PC-3 (cell line): ENCODE results near the gene FGFR2. TPM values are rescaled to one million over a fixed set of nuclear protein-coding genes. Genes with fewer than 3 reads are reported as not detected.

Experiments used
- ATAC-seq: fragments of 200-7000 bp; cut with Tn5 transposase; 2 replicates; pipeline ENCODE4 v1.9.1; 2020; ENCODE audit warnings: mild to moderate bottlenecking, moderate library complexity
- BruUV-seq: library from RNA; stranded (reverse); fragments of 400-500 nt; replicated peaks from 2 replicates; lab custom pipeline; 2021; lab: Mats Ljungman, UMichigan
- CTCF ChIA-PET: fragments of 300-600 bp; sonication (Branson Sonifier 250); formaldehyde crosslinking; loops from one replicate; lab custom pipeline; 2022; ENCODE audit warnings: antibody characterized with exemption; lab: Charles Lee
- POLR2A ChIA-PET: fragments of 300-600 bp; sonication (Branson Sonifier 250); formaldehyde crosslinking; loops from one replicate; lab custom pipeline; 2022; ENCODE audit warnings: antibody characterized with exemption; ENCODE audit not compliant: unreplicated experiment; lab: Charles Lee
- DNase-seq: peaks from one replicate; pipeline ENCODE4 v3.0.0-alpha.2; 2015
- H2AFZ ChIP-seq: fragments of 300-600 bp; sonication (generic); 2 replicates; pipeline ENCODE4 v1.6.0; 2016; ENCODE audit warnings: antibody characterized with exemption, low read length
- H3F3A ChIP-seq: fragments of 300-600 bp; sonication (generic); one replicate; pipeline ENCODE4 v1.6.0; 2017; ENCODE audit warnings: antibody characterized with exemption, low read length, control low read depth, mild to moderate bottlenecking; ENCODE audit not compliant: unreplicated experiment
- H3K27ac ChIP-seq: fragments of 300-600 bp; sonication (generic); 2 replicates; pipeline ENCODE4 v1.5.1; 2016; ENCODE audit warnings: mild to moderate bottlenecking, low read length
- H3K27me3 ChIP-seq: fragments of 300-600 bp; sonication (generic); 2 replicates; pipeline ENCODE4 v1.6.1; 2016; ENCODE audit warnings: low read length, mixed read lengths
- H3K36me3 ChIP-seq: fragments of 300-600 bp; sonication (generic); 2 replicates; pipeline ENCODE4 v1.6.1; 2016; ENCODE audit warnings: low read depth, mixed run types, low read length, mixed read lengths
- H3K4me1 ChIP-seq: fragments of 300-600 bp; sonication (generic); 2 replicates; pipeline ENCODE4 v1.5.1; 2016; ENCODE audit warnings: low read length; ENCODE audit not compliant: insufficient read depth
- H3K4me2 ChIP-seq: fragments of 300-600 bp; sonication (generic); 2 replicates; pipeline ENCODE4 v1.6.0; 2016; ENCODE audit warnings: low read length
- H3K4me3 ChIP-seq: fragments of 300-600 bp; sonication (generic); 2 replicates; pipeline ENCODE4 v1.5.1; 2016; ENCODE audit warnings: mild to moderate bottlenecking, low read length, mixed read lengths
- H3K79me2 ChIP-seq: fragments of 300-600 bp; sonication (generic); 2 replicates; pipeline ENCODE4 v1.6.1; 2017; ENCODE audit warnings: low read length, mixed read lengths
- H3K9ac ChIP-seq: fragments of 300-600 bp; sonication (generic); 2 replicates; pipeline ENCODE4 v1.6.0; 2016; ENCODE audit warnings: mild to moderate bottlenecking, low read length
- H3K9me2 ChIP-seq: fragments of 300-600 bp; sonication (generic); replicated peaks from 2 replicates; pipeline ENCODE4 v1.6.1; 2016; ENCODE audit warnings: mixed run types, low read length, mixed read lengths
- H3K9me3 ChIP-seq: fragments of 300-600 bp; sonication (generic); 2 replicates; pipeline ENCODE4 v1.6.1; 2016; ENCODE audit warnings: low read length, mixed read lengths
- H4K20me1 ChIP-seq: fragments of 300-600 bp; sonication (generic); 2 replicates; pipeline ENCODE4 v1.6.1; 2016; ENCODE audit warnings: low read length, mixed read lengths
- EZH2 ChIP-seq: fragments of 300-600 bp; sonication (generic); IDR thresholded peaks from one replicate; pipeline ENCODE4 v1.6.1; 2017; ENCODE audit warnings: antibody characterized with exemption, mild to moderate bottlenecking, low read length; ENCODE audit not compliant: unreplicated experiment
- EZH2phosphoT487 ChIP-seq: fragments of 300-600 bp; sonication (generic); IDR thresholded peaks from 2 replicates; pipeline ENCODE4 v1.6.1; 2018; ENCODE audit warnings: mild to moderate bottlenecking, antibody characterized with exemption, low read length, borderline replicate concordance
- intact Hi-C: fragments of 100-400 bp; cut with micrococcal nuclease; formaldehyde crosslinking; loops from 2 replicates; pipeline ENCODE4 v1.9.0; 2023
- total RNA-seq: library from RNA; depleted of rRNA; stranded (reverse); fragments of >200 nt; gene quantifications from 2 replicates; pipeline ENCODE4 v1.2.3, GENCODE V29; 2014
- TF ChIP-seq, protein P1 (sequence below): fragments of 300-600 bp; sonication (generic); conservative IDR thresholded peaks from 2 replicates; pipeline ENCODE4 v1.5.1; 2017; ENCODE audit warnings: antibody characterized with exemption, low read depth, mild to moderate bottlenecking, low read length

FGFR2 gene
- total RNA-seq, 1 experiment from 2014 or later, result 0.36 TPM

DNA sequence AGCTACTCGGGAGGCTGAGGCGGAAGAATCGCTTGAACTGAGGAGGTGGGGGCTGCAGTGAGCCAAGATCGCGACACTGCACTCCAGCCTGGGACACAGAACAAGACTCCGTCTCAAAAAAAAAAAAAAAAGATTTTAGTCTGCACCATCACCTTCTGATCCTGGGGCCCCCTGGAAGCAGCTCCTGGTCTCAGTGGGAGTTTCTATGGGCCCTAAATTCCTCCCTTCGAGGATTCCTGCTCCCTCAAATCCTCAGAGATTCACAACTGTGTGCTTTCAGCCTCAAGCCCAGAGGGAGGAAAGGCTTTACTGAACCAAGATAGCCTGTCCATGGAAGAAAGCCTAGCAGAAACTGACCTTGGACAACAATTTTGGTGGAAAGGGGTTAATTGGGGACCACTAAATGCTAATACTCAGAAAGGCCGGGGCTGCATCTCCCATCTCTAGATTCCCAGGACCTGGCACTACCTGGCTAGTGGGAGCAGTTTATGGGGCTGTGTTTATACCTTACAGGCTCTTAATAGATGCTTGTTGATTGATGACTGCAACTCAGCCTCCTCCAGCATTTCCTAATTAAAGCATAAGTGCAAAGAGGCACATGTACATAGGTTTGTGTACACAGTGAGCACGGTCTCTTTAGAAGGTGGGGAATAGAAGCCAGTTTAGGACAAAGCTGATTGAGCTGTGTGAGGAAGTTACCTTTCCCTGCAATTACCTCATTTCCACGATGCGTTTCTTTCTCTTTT lies 9.2 kb upstream of the FGFR2 start:
- no peak overlapping the region for H3K4me3 ChIP-seq
- ChIA-PET POLR2A (no interaction called here), CTCF (no interaction called here)
- no TSS peak for BruUV-seq
- intact Hi-C loops, result loop anchor here (2.0 to 10.0 kb wide), 2 partner anchors 277 to 665 kb away; no protein-coding TSS in a partner anchor
- no peaks in the 10 kb centered on the region for H3F3A ChIP-seq
- DNase-seq, result no peak
- H3K36me3 ChIP-seq, result no peaks in the 10 kb centered on the region
- H3K9me2 ChIP-seq, result no peaks in the 10 kb centered on the region
- no peaks in the 10 kb centered on the region for H3K9me3 ChIP-seq
- no peaks in the 10 kb centered on the region for H3K79me2 ChIP-seq
- H3K27ac ChIP-seq, result no peak overlapping the region
- no peak overlapping the region for H3K9ac ChIP-seq
- no peak for ATAC-seq
- no peaks in the 10 kb centered on the region for H4K20me1 ChIP-seq
- H3K4me2 ChIP-seq, result no peak overlapping the region
- H2AFZ ChIP-seq, result no peak overlapping the region
- TF ChIP-seq EZH2 (no peak), EZH2phosphoT487 (no peak)
- TF ChIP-seq, protein P1, sequence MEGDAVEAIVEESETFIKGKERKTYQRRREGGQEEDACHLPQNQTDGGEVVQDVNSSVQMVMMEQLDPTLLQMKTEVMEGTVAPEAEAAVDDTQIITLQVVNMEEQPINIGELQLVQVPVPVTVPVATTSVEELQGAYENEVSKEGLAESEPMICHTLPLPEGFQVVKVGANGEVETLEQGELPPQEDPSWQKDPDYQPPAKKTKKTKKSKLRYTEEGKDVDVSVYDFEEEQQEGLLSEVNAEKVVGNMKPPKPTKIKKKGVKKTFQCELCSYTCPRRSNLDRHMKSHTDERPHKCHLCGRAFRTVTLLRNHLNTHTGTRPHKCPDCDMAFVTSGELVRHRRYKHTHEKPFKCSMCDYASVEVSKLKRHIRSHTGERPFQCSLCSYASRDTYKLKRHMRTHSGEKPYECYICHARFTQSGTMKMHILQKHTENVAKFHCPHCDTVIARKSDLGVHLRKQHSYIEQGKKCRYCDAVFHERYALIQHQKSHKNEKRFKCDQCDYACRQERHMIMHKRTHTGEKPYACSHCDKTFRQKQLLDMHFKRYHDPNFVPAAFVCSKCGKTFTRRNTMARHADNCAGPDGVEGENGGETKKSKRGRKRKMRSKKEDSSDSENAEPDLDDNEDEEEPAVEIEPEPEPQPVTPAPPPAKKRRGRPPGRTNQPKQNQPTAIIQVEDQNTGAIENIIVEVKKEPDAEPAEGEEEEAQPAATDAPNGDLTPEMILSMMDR, result no peak
- peaks cover 7% of the 10 kb centered on the region; the same call in 1 of the 2 replicates for H3K27me3 ChIP-seq
- H3K4me1 ChIP-seq, result no peaks in the 10 kb centered on the region

DNA sequence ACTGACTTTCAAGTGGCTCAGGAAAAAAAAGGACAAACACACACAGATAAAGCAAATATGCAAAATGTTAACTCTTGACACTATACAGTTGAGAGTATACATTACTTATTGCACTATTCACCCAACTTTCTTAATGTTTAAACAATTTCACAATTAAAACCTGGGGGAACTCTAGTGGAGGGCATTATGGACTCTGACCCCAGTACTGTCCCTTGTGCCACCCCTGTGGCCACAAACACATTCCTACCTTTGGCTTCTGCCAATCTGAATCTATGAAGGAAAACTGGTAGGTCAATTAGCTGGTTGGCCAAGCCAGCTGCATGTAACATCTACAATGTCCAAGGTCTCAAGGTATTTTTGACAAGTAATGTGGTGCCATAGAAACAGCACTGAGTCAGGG lies 7.5 kb upstream of the FGFR2 start:
- Histone ChIP-seq H3K9me3 (no peaks in the 10 kb centered on the region), H3K27me3 (peaks cover 12% of the 10 kb centered on the region; the same call in 1 of the 2 replicates), H3K4me2 (no peak overlapping the region), H3K9ac (no peak overlapping the region), H4K20me1 (no peaks in the 10 kb centered on the region), H3K36me3 (no peaks in the 10 kb centered on the region), H3K27ac (no peak overlapping the region), H3K79me2 (no peaks in the 10 kb centered on the region), H3F3A (no peaks in the 10 kb centered on the region), H3K4me3 (no peak overlapping the region), H3K4me1 (no peaks in the 10 kb centered on the region), H3K9me2 (no peaks in the 10 kb centered on the region), H2AFZ (no peak overlapping the region)
- intact Hi-C loops, result loop anchor here (10.0 kb wide), 1 partner anchor 279 kb away; no protein-coding TSS in a partner anchor
- CTCF ChIA-PET, result no interaction called here
- POLR2A ChIA-PET, result no interaction called here
- DNase-seq, result no peak
- no TSS peak for BruUV-seq
- no peak for TF ChIP-seq EZH2
- TF ChIP-seq EZH2phosphoT487, result no peak
- TF ChIP-seq, protein P1, result no peak
- ATAC-seq, result no peak

GRCh38 chr10:121601458-121601857 lies 3.2 kb upstream of the FGFR2 start:
- H3K9ac ChIP-seq, result no peak overlapping the region
- no peak overlapping the region for H2AFZ ChIP-seq
- BruUV-seq, result no TSS peak
- TF ChIP-seq, protein P1, result no peak
- TF ChIP-seq EZH2 (no peak), EZH2phosphoT487 (no peak)
- no peaks in the 10 kb centered on the region for H3K36me3 ChIP-seq
- no peaks in the 10 kb centered on the region for H4K20me1 ChIP-seq
- no peaks in the 10 kb centered on the region for H3K9me2 ChIP-seq
- H3K79me2 ChIP-seq, result no peaks in the 10 kb centered on the region
- no peak overlapping the region for H3K4me2 ChIP-seq
- H3K4me1 ChIP-seq, result 0 out of 2 replicates have a peak, but pooled peaks cover 3% of the 10 kb centered on the region
- intact Hi-C loops, result loop anchor here (10.0 kb wide), 1 partner anchor 283 kb away; no protein-coding TSS in a partner anchor
- POLR2A ChIA-PET, result no interaction called here
- ATAC-seq (no peak), DNase-seq (no peak)
- H3K4me3 ChIP-seq, result no peak overlapping the region
- CTCF ChIA-PET, result interaction anchor here (0.7 kb wide), 1 partner anchor 653 kb away, joined by 4 read pairs; no protein-coding TSS in a partner anchor
- H3F3A ChIP-seq, result no peaks in the 10 kb centered on the region
- H3K27me3 ChIP-seq, result peaks cover 24% of the 10 kb centered on the region; the same call in 1 of the 2 replicates
- no peak overlapping the region for H3K27ac ChIP-seq
- no peaks in the 10 kb centered on the region for H3K9me3 ChIP-seq
